Esophagus squamous epithelium (tissue), 5 donors: ENCODE measurements around the gene PTPRN2. TPM values are rescaled to one million over a fixed set of nuclear protein-coding genes. Genes with fewer than 3 reads are reported as not detected.

ENCODE experiments used
- DNase-seq: peaks from one replicate; lab custom pipeline; 2025; lab: John Stamatoyannopoulos, UW
- H3K27ac ChIP-seq, 4 donors: fragments of 200-600 bp; sonication (generic); one replicate each; pipeline ENCODE4 v1.5.1; 2016 to 2019; ENCODE audit warnings: mild to moderate bottlenecking in 1 of 4
- H3K27me3 ChIP-seq, 4 donors: fragments of 200-600 bp; sonication (generic); 1 replicate in 3 of 4; 2 replicates in 1 of 4; pipeline versions ENCODE4 v1.5.1 to v1.6.0; 2017 to 2021; ENCODE audit warnings: antibody characterized with exemption in 1 of 4
- H3K36me3 ChIP-seq, 3 donors: fragments of 200-600 bp; sonication (generic); one replicate each; pipeline ENCODE4 v1.5.1; 2016 to 2019
- H3K4me1 ChIP-seq, 3 donors: fragments of 200-600 bp; sonication (generic); one replicate each; pipeline ENCODE4 v1.5.1; 2017 to 2019
- H3K4me3 ChIP-seq, 4 donors: fragments of 200-600 bp; sonication (generic); 1 replicate in 3 of 4; 2 replicates in 1 of 4; pipeline ENCODE4 v1.5.1; 2016 to 2019; ENCODE audit warnings: mild to moderate bottlenecking in 2 of 4, moderate library complexity in 1 of 4
- H3K9me3 ChIP-seq, 3 donors: fragments of 200-600 bp; sonication (generic); one replicate each; pipeline ENCODE4 v1.5.1; 2016 to 2019
- POLR2A ChIP-seq, 4 donors: fragments of 450-650 bp; IDR thresholded peaks; one replicate each; pipeline ENCODE4 v1.6.1; 2017; ENCODE audit warnings: antibody characterized with exemption in 4 of 4, mild to moderate bottlenecking in 4 of 4, moderate library complexity in 3 of 4
- WGBS, 2 donors: methylation state at CpG; one replicate each; pipeline ENCODE4 v1.1.5; 2018; 5-methylcytosine and 5-hydroxymethylcytosine counted together
- intact Hi-C: fragments of 100-400 bp; cut with DNase I; formaldehyde crosslinking; loops from one replicate; pipeline ENCODE4 v1.15.0; 2022
- total RNA-seq, 4 donors: library from RNA; depleted of rRNA; stranded (reverse); fragments of >200 nt; gene quantifications; one replicate each; pipeline ENCODE4 v1.1.0, GENCODE V29; 2016
- TF ChIP-seq, protein P1 (sequence below), 6 experiments: fragments of 450-650 bp in 4 of 6; fragments of 200-600 bp in 2 of 6; sonication (generic) in 2 of 6; IDR thresholded peaks; one replicate each; pipeline ENCODE4 v1.5.1; 2016 to 2019; ENCODE audit warnings: antibody characterized with exemption in 6 of 6, mild to moderate bottlenecking in 4 of 6, moderate library complexity in 4 of 6
- donor health status: DM: yes; HTN: yes; CAD: no.

Gene PTPRN2
- total RNA-seq, 4 donors from 2014 or later: 0.38 to 2.7 (median 1.0) TPM

DNA sequence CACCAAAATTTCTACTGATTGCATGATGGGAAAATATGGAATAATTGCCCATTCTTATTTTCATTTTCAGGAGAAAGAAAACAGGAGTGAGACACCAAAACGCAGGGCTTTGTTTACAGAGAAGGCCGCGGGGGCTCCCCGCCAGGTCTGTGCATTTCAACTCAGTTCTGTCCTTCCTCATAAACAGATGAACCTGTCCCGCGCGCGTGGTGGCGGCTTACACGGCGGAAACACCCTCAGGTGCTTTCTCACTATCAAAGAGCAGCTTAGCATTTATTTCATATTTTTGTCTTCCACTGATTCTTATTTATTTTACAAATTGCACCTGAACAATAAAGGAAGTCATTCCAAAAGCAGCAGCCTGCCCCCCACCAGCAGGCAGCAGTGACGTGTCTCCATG, 579.4 kb downstream of the PTPRN2 start:
- H3K4me1 ChIP-seq: no peaks in the 10 kb centered on the region
- H3K36me3 ChIP-seq: no peaks in the 10 kb centered on the region
- TF ChIP-seq, protein P1, sequence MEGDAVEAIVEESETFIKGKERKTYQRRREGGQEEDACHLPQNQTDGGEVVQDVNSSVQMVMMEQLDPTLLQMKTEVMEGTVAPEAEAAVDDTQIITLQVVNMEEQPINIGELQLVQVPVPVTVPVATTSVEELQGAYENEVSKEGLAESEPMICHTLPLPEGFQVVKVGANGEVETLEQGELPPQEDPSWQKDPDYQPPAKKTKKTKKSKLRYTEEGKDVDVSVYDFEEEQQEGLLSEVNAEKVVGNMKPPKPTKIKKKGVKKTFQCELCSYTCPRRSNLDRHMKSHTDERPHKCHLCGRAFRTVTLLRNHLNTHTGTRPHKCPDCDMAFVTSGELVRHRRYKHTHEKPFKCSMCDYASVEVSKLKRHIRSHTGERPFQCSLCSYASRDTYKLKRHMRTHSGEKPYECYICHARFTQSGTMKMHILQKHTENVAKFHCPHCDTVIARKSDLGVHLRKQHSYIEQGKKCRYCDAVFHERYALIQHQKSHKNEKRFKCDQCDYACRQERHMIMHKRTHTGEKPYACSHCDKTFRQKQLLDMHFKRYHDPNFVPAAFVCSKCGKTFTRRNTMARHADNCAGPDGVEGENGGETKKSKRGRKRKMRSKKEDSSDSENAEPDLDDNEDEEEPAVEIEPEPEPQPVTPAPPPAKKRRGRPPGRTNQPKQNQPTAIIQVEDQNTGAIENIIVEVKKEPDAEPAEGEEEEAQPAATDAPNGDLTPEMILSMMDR (IDR thresholded peaks at IDR 0.05): no peak
- TF ChIP-seq POLR2A (IDR thresholded peaks at IDR 0.05): no peak
- H3K27me3 ChIP-seq: peaks cover 0 to 8% (median 0%) of the 10 kb centered on the region in 4 donors
- no peak for DNase-seq
- no peaks in the 10 kb centered on the region for H3K9me3 ChIP-seq
- H3K4me3 ChIP-seq: no peak overlapping the region
- 75 to 86% methylated on average over 12 of the region's 12 CpGs for WGBS, 2 donors
- intact Hi-C loops: no loop called here
- H3K27ac ChIP-seq: no peak overlapping the region

DNA sequence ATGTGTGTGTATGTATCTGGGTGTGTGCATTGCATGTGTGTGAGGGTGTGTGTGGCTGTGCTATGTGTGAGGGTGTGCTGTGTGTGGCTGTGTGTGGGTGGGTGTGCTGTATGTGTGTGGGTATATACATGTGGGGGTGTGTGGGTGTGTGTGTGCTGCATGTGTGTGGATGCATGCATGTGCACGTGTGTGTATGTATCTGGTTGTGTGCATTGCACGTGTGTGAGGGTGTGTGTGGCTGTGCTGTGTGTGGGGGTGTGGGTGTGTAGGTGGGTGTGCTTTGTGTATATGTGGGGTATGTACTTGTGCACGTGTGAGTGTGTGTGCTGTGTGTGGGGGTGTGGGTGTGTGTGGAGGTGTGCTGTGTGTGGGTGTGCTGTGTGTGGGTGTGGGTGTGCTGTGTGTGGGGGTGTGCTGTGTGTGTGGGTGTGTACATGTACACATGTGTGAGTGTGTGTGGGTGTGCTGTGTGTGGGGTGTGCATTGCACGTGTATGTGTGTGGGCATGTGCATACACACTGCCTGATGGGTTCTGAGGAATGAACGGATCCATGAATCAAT, 579.8 kb downstream of the PTPRN2 start:
- Histone ChIP-seq H3K4me1 (no peaks in the 10 kb centered on the region), H3K27ac (no peak overlapping the region), H3K27me3 (peaks cover 0 to 9% (median 0%) of the 10 kb centered on the region in 4 donors), H3K36me3 (no peaks in the 10 kb centered on the region), H3K4me3 (no peak overlapping the region), H3K9me3 (no peaks in the 10 kb centered on the region)
- TF ChIP-seq POLR2A (IDR thresholded peaks at IDR 0.05): no peak
- TF ChIP-seq, protein P1 (IDR thresholded peaks at IDR 0.05): no peak
- WGBS, 2 donors: 64 to 65% methylated on average over 5 of the region's 5 CpGs
- intact Hi-C loops: no loop called here
- DNase-seq: no peak

DNA sequence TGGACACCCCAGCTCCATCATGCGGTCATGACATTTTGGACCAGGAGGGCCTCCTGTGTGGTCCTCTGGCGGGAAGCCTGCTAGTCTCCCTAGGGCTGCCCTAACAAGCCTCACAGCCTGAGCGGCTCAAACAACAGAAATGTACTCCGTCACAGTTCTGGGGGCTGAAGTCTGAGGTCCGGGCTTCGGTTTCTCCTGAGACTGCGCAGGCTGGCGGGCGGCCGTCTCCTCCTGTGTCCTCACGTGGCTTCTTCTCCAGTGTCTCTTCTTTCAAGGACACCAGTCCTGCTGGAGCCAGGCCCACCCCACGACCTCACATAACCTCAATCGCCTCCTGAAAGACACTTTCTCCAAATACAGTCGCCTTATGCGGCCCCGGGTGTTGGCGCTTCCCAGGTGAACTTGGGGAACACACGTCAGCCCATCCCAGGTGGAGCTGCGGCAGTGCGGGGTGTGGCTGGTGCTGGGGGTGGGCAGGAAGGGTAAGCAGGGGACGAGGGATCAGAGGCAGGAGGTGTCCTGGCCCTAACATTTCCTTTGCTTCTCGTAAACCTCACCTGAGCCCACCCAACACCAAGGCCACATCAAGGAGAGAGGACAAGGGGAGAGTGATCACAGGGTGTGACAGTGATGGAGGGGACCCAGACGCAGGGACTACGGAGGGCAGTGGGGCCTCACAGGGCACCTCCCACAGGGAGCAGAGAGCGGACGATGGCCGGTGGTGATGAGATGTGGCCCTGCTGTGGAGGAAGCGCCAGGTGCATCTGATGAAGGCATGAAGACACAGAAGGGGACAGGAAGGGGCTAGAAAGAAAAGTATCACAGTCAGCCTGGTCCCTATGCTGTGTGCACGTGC, 580.6 kb downstream of the PTPRN2 start:
- 84 to 86% methylated on average over 17 to 24 of the region's 29 CpGs for WGBS, 2 donors
- peaks cover 0 to 16% (median 0%) of the 10 kb centered on the region in 4 donors for H3K27me3 ChIP-seq
- DNase-seq: no peak
- intact Hi-C loops: no loop called here
- peaks cover 0 to 2% (median 0%) of the 10 kb centered on the region in 3 donors for H3K4me1 ChIP-seq
- TF ChIP-seq POLR2A (IDR thresholded peaks at IDR 0.05): no peak
- TF ChIP-seq, protein P1 (IDR thresholded peaks at IDR 0.05): no peak
- no peak overlapping the region for H3K4me3 ChIP-seq
- no peaks in the 10 kb centered on the region for H3K9me3 ChIP-seq
- H3K36me3 ChIP-seq: no peaks in the 10 kb centered on the region
- H3K27ac ChIP-seq: no peak overlapping the region

DNA sequence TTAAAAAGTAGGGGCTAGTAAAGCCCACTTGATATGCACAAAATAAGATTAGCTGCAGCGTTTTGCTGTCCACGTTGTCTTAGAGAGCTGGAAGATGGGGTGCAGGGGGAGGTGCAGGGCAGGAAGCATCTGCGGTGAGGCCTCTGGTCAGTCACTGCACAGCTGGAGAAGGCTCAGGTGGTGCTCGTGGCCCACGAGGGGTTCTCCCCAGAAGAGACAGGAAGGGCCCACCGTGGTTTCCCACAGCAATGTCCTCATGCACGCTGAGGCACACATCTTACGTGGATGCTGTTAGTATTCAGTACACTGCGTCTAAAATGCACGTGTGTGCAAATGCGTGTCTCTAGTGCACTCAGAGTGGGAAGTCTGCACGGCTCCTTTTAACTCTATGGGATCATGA, 582.1 kb downstream of the PTPRN2 start:
- no peak for DNase-seq
- H3K4me3 ChIP-seq: no peak overlapping the region
- 65 to 80% methylated on average over 12 of the region's 12 CpGs for WGBS, 2 donors
- no peaks in the 10 kb centered on the region for H3K9me3 ChIP-seq
- peaks cover 0 to 22% (median 0%) of the 10 kb centered on the region in 4 donors for H3K27me3 ChIP-seq
- intact Hi-C loops: no loop called here
- no peaks in the 10 kb centered on the region for H3K36me3 ChIP-seq
- TF ChIP-seq POLR2A (IDR thresholded peaks at IDR 0.05): no peak
- TF ChIP-seq, protein P1 (IDR thresholded peaks at IDR 0.05): no peak
- peaks cover 0 to 14% (median 4%) of the 10 kb centered on the region in 3 donors for H3K4me1 ChIP-seq
- no peak overlapping the region for H3K27ac ChIP-seq

DNA sequence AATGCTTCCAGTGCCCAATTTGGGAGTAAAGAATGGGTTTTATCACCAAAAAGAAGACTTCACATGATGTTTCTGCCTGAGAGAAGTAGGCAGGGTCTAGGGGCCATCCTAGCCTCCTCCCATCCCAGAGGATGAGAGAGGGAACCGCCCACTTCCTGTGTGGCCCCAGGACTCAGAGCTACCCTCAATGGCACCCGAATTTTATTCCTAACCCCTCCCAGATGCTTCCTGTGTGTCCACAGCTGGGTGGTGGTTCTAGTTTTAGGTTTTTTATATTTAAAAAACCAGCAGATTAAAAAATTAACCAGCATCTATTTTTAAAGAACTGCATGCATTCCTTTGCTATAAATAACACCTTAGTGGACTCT, 583.5 kb downstream of the PTPRN2 start:
- peaks cover 0 to 22% (median 4%) of the 10 kb centered on the region in 3 donors for H3K4me1 ChIP-seq
- no peak overlapping the region for H3K4me3 ChIP-seq
- TF ChIP-seq, protein P1 (IDR thresholded peaks at IDR 0.05): no peak
- TF ChIP-seq POLR2A (IDR thresholded peaks at IDR 0.05): no peak
- WGBS, 2 donors: 25 to 44% methylated on average over 2 of the region's 2 CpGs
- no peaks in the 10 kb centered on the region for H3K9me3 ChIP-seq
- no peak for DNase-seq
- peaks cover 0 to 22% (median 0%) of the 10 kb centered on the region in 4 donors for H3K27me3 ChIP-seq
- intact Hi-C loops: no loop called here
- H3K36me3 ChIP-seq: no peaks in the 10 kb centered on the region
- H3K27ac ChIP-seq: no peak overlapping the region
